Bone marrow (tissue), 2 donors: Measurements from ENCODE around the gene PLAAT4.
"Not testable (repeated sequence)": the region's sequence is repeated elsewhere in the genome, so short reads cannot be mapped to it uniquely, and the experiment has no call there.

Experiments used
- DNase-seq, 2 donors: peaks; one replicate each; lab custom pipeline; 2025; lab: John Stamatoyannopoulos, UW

The PLAAT4 gene

GRCh38 chr11:63511048-63511748 is 25.4 kb upstream of the PLAAT4 start:
- DNase-seq = no peak

- DNase-seq = no peak
Measured at GRCh38 chr11:63512816-63513215, 23.8 kb upstream of the PLAAT4 start.

- no peak for DNase-seq
Measured at GRCh38 chr11:63516109-63516508, 20.5 kb upstream of the PLAAT4 start.

GRCh38 chr11:63517156-63517555 is 19.5 kb upstream of the PLAAT4 start:
- DNase-seq = no peak

GRCh38 chr11:63518548-63518947 is 18.1 kb upstream of the PLAAT4 start:
- peak in 1 of 2 donors; percentile 43 for DNase-seq

- DNase-seq = no peak
Measured at GRCh38 chr11:63520606-63521170, 15.9 kb upstream of the PLAAT4 start.

GRCh38 chr11:63521896-63522295 is 14.7 kb upstream of the PLAAT4 start:
- DNase-seq = no peak

- no peak for DNase-seq
Measured at GRCh38 chr11:63523151-63523550, 13.5 kb upstream of the PLAAT4 start.

GRCh38 chr11:63527667-63528066 is 8.9 kb upstream of the PLAAT4 start:
- DNase-seq = no peak

GRCh38 chr11:63528156-63528555 is 8.5 kb upstream of the PLAAT4 start:
- not testable (repeated sequence) for DNase-seq

GRCh38 chr11:63528729-63529278 is 7.8 kb upstream of the PLAAT4 start:
- not testable (repeated sequence) for DNase-seq

- DNase-seq = not testable (repeated sequence)
Measured at GRCh38 chr11:63529373-63529772, 7.2 kb upstream of the PLAAT4 start.

- no peak for DNase-seq
Measured at GRCh38 chr11:63530021-63530420, 6.6 kb upstream of the PLAAT4 start.

GRCh38 chr11:63531074-63531792 is 5.4 kb upstream of the PLAAT4 start:
- peak in 1 of 2 donors; percentile 48 for DNase-seq

- DNase-seq = no peak
Measured at GRCh38 chr11:63532117-63532516, 4.5 kb upstream of the PLAAT4 start.

GRCh38 chr11:63532799-63533475 is 3.7 kb upstream of the PLAAT4 start:
- DNase-seq = no peak

- no peak for DNase-seq
Measured at GRCh38 chr11:63534076-63534475, 2.5 kb upstream of the PLAAT4 start.

- no peak for DNase-seq
Measured at GRCh38 chr11:63534895-63535461, 1.6 kb upstream of the PLAAT4 start.

GRCh38 chr11:63535734-63536133 is 874 bp upstream of the PLAAT4 start:
- peak in 1 of 2 donors; percentile 28 for DNase-seq

- DNase-seq = no peak
Measured at GRCh38 chr11:63537293-63538101, 889 bp downstream of the PLAAT4 start.

GRCh38 chr11:63542506-63542905 is 5.9 kb downstream of the PLAAT4 start:
- not testable (repeated sequence) for DNase-seq
